C4-2B (cell line): ENCODE results near the gene PDGFA.

Source experiments
- ZFX ChIP-seq: fragments of 450-650 bp; IDR thresholded peaks from 2 replicates; pipeline ENCODE4 v1.6.1; 2017
- TF ChIP-seq, protein P1 (sequence below): fragments of 450-650 bp; conservative IDR thresholded peaks from 2 replicates; pipeline ENCODE4 v1.5.1; 2017; ENCODE audit warnings: mild to moderate bottlenecking

DNA sequence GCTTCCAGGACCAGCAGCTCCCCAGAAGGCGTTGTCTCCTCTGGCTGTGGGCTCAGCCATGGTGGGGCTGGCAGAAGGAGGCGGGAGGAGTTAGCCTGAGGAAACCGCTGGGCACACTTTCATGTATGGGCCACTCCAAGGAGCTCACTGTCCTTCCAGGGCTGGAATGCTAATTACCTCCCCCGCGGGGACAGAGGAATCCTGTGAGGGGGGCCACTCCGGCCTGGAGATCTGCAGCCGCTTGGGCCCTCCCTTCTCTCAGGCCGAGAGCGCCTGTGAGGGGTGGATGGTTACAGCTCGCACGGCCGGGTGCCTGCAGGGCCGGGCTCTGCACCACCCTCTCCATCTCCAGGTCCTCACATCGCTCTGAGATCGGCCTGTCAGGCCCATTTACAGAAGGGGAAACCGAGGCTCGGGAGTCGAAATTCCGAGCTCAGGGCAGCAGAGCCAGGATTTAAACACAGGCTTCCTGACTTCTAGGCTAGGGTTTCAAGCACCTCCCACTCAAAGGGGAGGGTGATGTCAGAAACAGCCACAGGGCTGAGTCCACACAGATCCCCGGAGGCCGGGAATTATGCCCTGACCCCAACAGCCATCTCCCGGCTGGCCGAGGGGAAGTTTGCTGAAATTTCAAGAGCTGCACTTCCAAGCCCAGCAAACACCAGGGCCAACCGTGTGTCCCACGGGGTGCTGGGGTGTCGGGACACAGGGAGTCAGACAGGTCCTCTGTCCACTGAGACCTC, 59.1 kb downstream of the PDGFA start:
- TF ChIP-seq, protein P1, sequence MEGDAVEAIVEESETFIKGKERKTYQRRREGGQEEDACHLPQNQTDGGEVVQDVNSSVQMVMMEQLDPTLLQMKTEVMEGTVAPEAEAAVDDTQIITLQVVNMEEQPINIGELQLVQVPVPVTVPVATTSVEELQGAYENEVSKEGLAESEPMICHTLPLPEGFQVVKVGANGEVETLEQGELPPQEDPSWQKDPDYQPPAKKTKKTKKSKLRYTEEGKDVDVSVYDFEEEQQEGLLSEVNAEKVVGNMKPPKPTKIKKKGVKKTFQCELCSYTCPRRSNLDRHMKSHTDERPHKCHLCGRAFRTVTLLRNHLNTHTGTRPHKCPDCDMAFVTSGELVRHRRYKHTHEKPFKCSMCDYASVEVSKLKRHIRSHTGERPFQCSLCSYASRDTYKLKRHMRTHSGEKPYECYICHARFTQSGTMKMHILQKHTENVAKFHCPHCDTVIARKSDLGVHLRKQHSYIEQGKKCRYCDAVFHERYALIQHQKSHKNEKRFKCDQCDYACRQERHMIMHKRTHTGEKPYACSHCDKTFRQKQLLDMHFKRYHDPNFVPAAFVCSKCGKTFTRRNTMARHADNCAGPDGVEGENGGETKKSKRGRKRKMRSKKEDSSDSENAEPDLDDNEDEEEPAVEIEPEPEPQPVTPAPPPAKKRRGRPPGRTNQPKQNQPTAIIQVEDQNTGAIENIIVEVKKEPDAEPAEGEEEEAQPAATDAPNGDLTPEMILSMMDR: no peak
- no peak for TF ChIP-seq ZFX
